Measurements from ENCODE around the gene MYZAP. TPM values are rescaled to one million over a fixed set of nuclear protein-coding genes. Genes with fewer than 3 reads are reported as not detected.

Gene MYZAP
- total and polyA plus RNA-seq, 9 of the 15 experiments (the other 6 are each of a cell fraction or from before 2014, with no cell fraction given) = 0.03 TPM; not detected in 8

DNA sequence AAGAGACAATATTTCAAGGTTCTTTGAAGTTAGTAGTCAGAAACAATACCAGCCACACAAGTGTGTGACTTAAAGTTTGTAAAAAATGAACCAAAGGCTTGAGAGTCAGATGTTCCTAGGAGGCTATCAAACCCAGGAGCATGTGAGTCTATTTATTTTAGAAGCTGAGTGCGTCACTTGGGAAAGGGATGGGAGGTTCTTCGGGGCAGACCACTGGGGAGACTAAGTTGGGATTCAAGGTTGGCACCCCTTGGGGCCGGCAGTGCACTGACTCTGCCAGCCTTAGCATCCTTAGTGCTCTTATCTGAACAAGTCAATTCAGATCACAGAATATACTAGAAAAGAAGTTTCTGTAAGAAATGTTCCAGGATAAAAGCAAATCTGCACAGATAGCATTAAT, 64.7 kb downstream of the MYZAP start:
- ATAC-seq = no peak
- no peaks in the 10 kb centered on the region for H3K9me1 ChIP-seq (ENCODE audit: control insufficient read depth, insufficient read depth, low read length)
- H4K20me1 ChIP-seq (replicated peaks; ENCODE audit: control insufficient read depth, insufficient read depth, low read length) = no peaks in the 10 kb centered on the region
- no peak for DNase-seq (ENCODE audit: extremely low read depth in 1 of 4, low spot score in 3 of 4)
- H3K27me3 ChIP-seq (ENCODE audit: control insufficient read depth in 2 of 2, insufficient read depth in 2 of 2, low read length in 2 of 2) = peaks cover 3 to 8% of the 10 kb centered on the region in 2 experiments; a peak in 3 of 5 replicates
- H3K4me1 ChIP-seq (replicated peaks in 1 of 2; ENCODE audit: control insufficient read depth in 2 of 2, insufficient read depth in 2 of 2, low read length in 2 of 2) = no peaks in the 10 kb centered on the region
- WGBS (ENCODE audit: insufficient coverage, low coverage, missing lambda C conversion rate) = 4% methylated on average over 3 of the region's 3 CpGs
- POLR2A ChIA-PET = interaction anchor here (0.9 to 3.3 kb wide), 4 partner anchors 9 to 14 kb away, joined by 3 to 14 read pairs (median 4); no protein-coding TSS in a partner anchor
- H3K9me3 ChIP-seq (replicated peaks; ENCODE audit: control insufficient read depth, insufficient read depth, low read depth, low read length) = no peaks in the 10 kb centered on the region
- no peaks in the 10 kb centered on the region for H3K79me2 ChIP-seq (ENCODE audit: control insufficient read depth, insufficient read depth, low read length)
- H3K27ac ChIP-seq (ENCODE audit: extremely low read depth, low read depth, low read length) = no peak overlapping the region
- intact Hi-C loops (cut with micrococcal nuclease) (no loop called here), in situ Hi-C loops (cut with MboI) (no loop called here)
- H2AFZ ChIP-seq (ENCODE audit: low read depth, low read length) = no peak overlapping the region
- H3K4me2 ChIP-seq (ENCODE audit: insufficient read depth, low read length) = no peak overlapping the region
- no TSS peak for BruUV-seq (replicated peaks)
- no peak overlapping the region for H3K4me3 ChIP-seq
- CTCF ChIA-PET (ENCODE audit: low intra/inter-chr PET ratio) = no interaction called here
- H3K36me3 ChIP-seq (ENCODE audit: control insufficient read depth, insufficient read depth, low read length) = no peaks in the 10 kb centered on the region
- FAIRE-seq = no peak
- H3K9ac ChIP-seq (ENCODE audit: insufficient read depth in 1 of 2, low read depth in 2 of 2, low read length in 2 of 2) = no peak overlapping the region
- no peak for TF ChIP-seq OTX1 (CRISPR knock-in tag; IDR thresholded peaks at IDR 0.05)
- no peak for TF ChIP-seq SIN3B (IDR thresholded peaks at IDR 0.05; ENCODE audit: low read depth)
- no peak for TF ChIP-seq SMARCB1 (IDR thresholded peaks at IDR 0.05; ENCODE audit: insufficient read length, low read depth)
- TF ChIP-seq ZNF3 (CRISPR knock-in tag; IDR thresholded peaks at IDR 0.05) = no peak
- no peak for TF ChIP-seq HNRNPL (IDR thresholded peaks at IDR 0.05; ENCODE audit: low read depth, low read length)
- TF ChIP-seq, protein P1, sequence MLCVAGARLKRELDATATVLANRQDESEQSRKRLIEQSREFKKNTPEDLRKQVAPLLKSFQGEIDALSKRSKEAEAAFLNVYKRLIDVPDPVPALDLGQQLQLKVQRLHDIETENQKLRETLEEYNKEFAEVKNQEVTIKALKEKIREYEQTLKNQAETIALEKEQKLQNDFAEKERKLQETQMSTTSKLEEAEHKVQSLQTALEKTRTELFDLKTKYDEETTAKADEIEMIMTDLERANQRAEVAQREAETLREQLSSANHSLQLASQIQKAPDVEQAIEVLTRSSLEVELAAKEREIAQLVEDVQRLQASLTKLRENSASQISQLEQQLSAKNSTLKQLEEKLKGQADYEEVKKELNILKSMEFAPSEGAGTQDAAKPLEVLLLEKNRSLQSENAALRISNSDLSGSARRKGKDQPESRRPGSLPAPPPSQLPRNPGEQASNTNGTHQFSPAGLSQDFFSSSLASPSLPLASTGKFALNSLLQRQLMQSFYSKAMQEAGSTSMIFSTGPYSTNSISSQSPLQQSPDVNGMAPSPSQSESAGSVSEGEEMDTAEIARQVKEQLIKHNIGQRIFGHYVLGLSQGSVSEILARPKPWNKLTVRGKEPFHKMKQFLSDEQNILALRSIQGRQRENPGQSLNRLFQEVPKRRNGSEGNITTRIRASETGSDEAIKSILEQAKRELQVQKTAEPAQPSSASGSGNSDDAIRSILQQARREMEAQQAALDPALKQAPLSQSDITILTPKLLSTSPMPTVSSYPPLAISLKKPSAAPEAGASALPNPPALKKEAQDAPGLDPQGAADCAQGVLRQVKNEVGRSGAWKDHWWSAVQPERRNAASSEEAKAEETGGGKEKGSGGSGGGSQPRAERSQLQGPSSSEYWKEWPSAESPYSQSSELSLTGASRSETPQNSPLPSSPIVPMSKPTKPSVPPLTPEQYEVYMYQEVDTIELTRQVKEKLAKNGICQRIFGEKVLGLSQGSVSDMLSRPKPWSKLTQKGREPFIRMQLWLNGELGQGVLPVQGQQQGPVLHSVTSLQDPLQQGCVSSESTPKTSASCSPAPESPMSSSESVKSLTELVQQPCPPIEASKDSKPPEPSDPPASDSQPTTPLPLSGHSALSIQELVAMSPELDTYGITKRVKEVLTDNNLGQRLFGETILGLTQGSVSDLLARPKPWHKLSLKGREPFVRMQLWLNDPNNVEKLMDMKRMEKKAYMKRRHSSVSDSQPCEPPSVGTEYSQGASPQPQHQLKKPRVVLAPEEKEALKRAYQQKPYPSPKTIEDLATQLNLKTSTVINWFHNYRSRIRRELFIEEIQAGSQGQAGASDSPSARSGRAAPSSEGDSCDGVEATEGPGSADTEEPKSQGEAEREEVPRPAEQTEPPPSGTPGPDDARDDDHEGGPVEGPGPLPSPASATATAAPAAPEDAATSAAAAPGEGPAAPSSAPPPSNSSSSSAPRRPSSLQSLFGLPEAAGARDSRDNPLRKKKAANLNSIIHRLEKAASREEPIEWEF (CRISPR knock-in tag; IDR thresholded peaks at IDR 0.05) = no peak
- no peak for TF ChIP-seq ZEB2 (IDR thresholded peaks at IDR 0.05)
- no peak for TF ChIP-seq NR3C1 (CRISPR knock-in tag; IDR thresholded peaks at IDR 0.05)
- TF ChIP-seq SRSF3 (IDR thresholded peaks at IDR 0.05; ENCODE audit: insufficient read depth, low read length) = no peak
- no peak for TF ChIP-seq ZBED1 (IDR thresholded peaks at IDR 0.05)
- TF ChIP-seq POLR2B (IDR thresholded peaks at IDR 0.05; ENCODE audit: low read depth, partially characterized antibody) = no peak
- TF ChIP-seq, protein P2, sequence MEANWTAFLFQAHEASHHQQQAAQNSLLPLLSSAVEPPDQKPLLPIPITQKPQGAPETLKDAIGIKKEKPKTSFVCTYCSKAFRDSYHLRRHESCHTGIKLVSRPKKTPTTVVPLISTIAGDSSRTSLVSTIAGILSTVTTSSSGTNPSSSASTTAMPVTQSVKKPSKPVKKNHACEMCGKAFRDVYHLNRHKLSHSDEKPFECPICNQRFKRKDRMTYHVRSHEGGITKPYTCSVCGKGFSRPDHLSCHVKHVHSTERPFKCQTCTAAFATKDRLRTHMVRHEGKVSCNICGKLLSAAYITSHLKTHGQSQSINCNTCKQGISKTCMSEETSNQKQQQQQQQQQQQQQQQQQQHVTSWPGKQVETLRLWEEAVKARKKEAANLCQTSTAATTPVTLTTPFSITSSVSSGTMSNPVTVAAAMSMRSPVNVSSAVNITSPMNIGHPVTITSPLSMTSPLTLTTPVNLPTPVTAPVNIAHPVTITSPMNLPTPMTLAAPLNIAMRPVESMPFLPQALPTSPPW (CRISPR knock-in tag; IDR thresholded peaks at IDR 0.05) = no peak
- TF ChIP-seq, protein P3, sequence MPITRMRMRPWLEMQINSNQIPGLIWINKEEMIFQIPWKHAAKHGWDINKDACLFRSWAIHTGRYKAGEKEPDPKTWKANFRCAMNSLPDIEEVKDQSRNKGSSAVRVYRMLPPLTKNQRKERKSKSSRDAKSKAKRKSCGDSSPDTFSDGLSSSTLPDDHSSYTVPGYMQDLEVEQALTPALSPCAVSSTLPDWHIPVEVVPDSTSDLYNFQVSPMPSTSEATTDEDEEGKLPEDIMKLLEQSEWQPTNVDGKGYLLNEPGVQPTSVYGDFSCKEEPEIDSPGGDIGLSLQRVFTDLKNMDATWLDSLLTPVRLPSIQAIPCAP (CRISPR knock-in tag; IDR thresholded peaks at IDR 0.05; ENCODE audit: borderline replicate concordance) = no peak
- TF ChIP-seq, protein P4, sequence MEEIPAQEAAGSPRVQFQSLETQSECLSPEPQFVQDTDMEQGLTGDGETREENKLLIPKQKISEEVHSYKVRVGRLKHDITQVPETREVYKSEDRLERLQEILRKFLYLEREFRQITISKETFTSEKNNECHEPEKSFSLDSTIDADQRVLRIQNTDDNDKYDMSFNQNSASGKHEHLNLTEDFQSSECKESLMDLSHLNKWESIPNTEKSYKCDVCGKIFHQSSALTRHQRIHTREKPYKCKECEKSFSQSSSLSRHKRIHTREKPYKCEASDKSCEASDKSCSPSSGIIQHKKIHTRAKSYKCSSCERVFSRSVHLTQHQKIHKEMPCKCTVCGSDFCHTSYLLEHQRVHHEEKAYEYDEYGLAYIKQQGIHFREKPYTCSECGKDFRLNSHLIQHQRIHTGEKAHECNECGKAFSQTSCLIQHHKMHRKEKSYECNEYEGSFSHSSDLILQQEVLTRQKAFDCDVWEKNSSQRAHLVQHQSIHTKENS (CRISPR knock-in tag; IDR thresholded peaks at IDR 0.05) = no peak
- TF ChIP-seq, protein P5, sequence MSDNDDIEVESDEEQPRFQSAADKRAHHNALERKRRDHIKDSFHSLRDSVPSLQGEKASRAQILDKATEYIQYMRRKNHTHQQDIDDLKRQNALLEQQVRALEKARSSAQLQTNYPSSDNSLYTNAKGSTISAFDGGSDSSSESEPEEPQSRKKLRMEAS (CRISPR knock-in tag; IDR thresholded peaks at IDR 0.05) = no peak
